ENCODE results near the gene INSIG2. TPM values are rescaled to one million over a fixed set of nuclear protein-coding genes. Genes with fewer than 3 reads are reported as not detected.

INSIG2 gene
- 12.0 TPM for total RNA-seq
- long read RNA-seq, transcript INSIG2-201 (6 exons, 2,590 nt): major isoform, 27 of 36 reads
- long read RNA-seq, partial matches to known transcripts: 0 of 36 reads
- long read RNA-seq, other reads (novel, unspliced or antisense): 8 of 36 reads

- ATAC-seq (peak; percentile 100), DNase-seq (peak; percentile 94)
- intact Hi-C loops (cut with micrococcal nuclease): no loop called here
These were observed at the start of gene INSIG2 for GRCh38 chr2:118088051-118089024. INSIG2 (plus strand) TSS chr2:118088471; CDS start chr2:118096557, 8,086 bp downstream.

DNA sequence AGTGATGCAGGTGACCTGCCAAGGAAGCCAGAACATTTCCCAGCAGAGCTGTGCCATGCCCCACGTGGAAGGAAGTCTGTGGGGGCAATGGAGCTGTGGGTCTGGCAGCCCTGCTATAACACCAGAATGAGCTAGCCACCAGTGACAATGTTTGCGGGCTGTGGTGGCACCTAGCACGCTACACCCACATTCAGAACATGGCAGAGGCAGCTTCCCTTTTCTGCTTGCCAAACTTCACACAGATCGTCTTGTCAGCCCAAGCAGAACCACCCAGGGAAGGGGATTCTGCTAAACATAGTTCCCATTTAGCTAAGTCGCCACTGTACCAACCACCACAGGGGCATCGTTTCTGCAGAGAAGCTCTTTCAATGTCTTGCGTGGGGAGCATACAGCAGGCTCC lies 47.4 kb upstream of the INSIG2 start:
- ATAC-seq (no peak), DNase-seq (no peak)
- intact Hi-C loops (cut with micrococcal nuclease): no loop called here

GRCh38 chr2:118044103-118044716 lies 44.1 kb upstream of the INSIG2 start:
- ATAC-seq (no peak), DNase-seq (no peak)
- intact Hi-C loops (cut with micrococcal nuclease): no loop called here

GRCh38 chr2:118044854-118045253 lies 43.4 kb upstream of the INSIG2 start:
- DNase-seq (no peak), ATAC-seq (no peak)
- intact Hi-C loops (cut with micrococcal nuclease): loop anchor here (5.0 kb wide), 1 partner anchor 817 kb away; no protein-coding TSS in a partner anchor

GRCh38 chr2:118045286-118045685 lies 43.0 kb upstream of the INSIG2 start:
- intact Hi-C loops (cut with micrococcal nuclease): loop anchor here (5.0 kb wide), 1 partner anchor 817 kb away; no protein-coding TSS in a partner anchor
- DNase-seq (no peak), ATAC-seq (no peak)

DNA sequence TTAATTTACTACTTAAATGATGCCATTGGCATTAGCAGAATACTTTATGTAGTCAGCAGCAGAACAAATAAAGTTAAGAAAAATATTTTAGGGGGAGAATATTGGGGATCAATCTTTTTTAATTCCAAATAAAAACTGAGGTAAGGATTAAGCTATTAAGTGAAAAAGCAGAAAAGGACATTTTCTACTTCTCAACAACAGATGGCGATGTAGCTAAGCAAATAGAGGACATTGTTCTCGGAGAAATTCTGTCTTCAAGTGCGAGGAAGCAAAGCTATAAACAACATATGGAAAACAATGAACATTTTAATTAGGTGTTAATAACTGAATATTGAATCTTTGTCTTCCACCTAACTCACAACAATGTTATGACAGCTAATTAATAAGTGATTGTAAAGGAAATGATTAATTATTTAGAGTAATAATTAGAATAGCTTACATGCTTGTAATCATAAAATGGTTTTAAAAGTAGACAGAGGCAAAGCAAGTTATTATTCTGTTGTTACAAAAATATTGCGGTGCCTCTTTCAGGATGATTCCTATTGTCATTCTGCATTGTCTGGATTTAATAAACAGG lies 41.5 kb upstream of the INSIG2 start:
- no peak for DNase-seq
- ATAC-seq: no peak

GRCh38 chr2:118047380-118047826 lies 40.9 kb upstream of the INSIG2 start:
- no peak for ATAC-seq
- intact Hi-C loops (cut with micrococcal nuclease): loop anchor here (5.0 kb wide), 1 partner anchor 815 kb away; no protein-coding TSS in a partner anchor
- DNase-seq: no peak

More for the DNA sequence above, 41.5 kb upstream of the INSIG2 start:
- intact Hi-C loops (cut with micrococcal nuclease): loop anchor here (5.0 kb wide), 1 partner anchor 816 kb away; no protein-coding TSS in a partner anchor

DNA sequence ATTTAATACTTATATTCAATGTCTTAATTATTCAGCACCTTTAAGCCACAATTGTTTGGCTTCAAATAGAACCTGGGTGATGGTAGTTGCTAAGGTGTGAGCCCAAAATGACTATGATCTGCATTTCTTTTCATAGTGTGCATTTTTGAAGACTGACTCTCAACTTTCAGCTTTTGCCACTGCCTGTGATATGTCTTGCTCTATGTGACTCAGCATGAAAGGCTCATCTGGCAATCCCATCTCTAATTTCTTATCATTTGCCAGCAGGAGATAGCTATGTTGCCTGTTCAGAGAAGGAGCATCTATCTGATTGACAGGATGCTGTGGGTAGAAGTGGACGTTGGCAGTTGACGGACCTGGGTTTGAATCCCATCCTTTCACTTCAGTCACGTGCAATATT lies 39.9 kb upstream of the INSIG2 start:
- ATAC-seq: no peak
- intact Hi-C loops (cut with micrococcal nuclease): loop anchor here (5.0 kb wide), 1 partner anchor 814 kb away; no protein-coding TSS in a partner anchor
- no peak for DNase-seq

DNA sequence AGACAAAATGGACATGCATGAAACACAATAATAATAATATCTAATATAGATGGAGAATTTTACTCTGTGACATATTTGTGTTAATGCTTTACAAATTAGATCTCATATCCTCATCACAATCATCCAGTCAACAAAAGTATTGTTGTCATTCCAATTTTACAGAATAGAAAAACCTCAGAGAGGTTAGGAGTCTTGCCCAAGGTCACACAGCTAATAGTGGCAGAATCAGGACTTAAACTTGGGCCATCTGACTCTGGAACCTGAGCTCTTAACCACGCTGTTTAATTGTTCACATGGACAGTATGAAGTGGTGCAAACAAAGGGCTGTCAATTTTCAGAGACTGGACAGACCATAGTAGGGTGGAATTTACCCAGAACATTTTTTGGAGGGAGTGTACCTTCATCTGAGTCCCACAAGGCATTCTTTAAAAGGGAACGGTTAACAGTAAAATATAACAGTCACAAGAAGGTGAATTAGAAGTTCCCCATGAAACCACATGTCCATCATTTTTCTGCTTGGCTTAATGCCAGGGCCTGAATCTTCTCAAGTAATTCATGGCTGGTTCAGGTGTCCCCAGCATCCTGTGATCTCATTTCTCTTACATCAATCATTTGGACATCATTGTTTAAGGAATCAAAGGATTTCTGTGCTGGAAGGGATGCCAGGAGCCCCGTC lies 39.0 kb upstream of the INSIG2 start:
- ATAC-seq: no peak
- no peak for DNase-seq
- intact Hi-C loops (cut with micrococcal nuclease): loop anchor here (5.0 kb wide), 1 partner anchor 813 kb away; no protein-coding TSS in a partner anchor

GRCh38 chr2:118049816-118050140 lies 38.5 kb upstream of the INSIG2 start:
- DNase-seq (no peak), ATAC-seq (no peak)
- intact Hi-C loops (cut with micrococcal nuclease): loop anchor here (5.0 kb wide), 1 partner anchor 813 kb away; no protein-coding TSS in a partner anchor

DNA sequence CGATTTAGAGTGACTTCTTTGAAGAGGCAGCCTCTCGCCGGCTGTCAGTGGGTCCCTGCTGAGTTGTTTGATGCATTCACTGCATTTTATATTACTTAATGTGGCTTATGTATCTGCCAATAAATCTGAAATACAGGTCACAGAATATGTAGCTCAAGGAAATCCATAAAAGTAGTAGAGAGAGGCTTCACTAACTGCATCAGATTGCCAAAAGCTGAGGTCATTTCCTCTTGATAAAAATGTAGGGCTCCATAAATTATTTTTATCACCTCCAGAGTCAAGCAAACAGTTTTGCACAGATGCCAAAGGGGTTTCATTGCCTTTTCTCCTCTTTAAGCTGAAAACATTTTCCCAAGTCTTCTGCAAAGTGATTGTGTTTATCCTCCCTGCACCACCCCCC lies 37.9 kb upstream of the INSIG2 start:
- intact Hi-C loops (cut with micrococcal nuclease): no loop called here
- no peak for ATAC-seq

GRCh38 chr2:118050974-118051373 lies 37.3 kb upstream of the INSIG2 start:
- DNase-seq: no peak
- intact Hi-C loops (cut with micrococcal nuclease): no loop called here
- no peak for ATAC-seq

More for the DNA sequence above, 37.9 kb upstream of the INSIG2 start:
- no peak for DNase-seq

GRCh38 chr2:118051826-118052358 lies 36.4 kb upstream of the INSIG2 start:
- intact Hi-C loops (cut with micrococcal nuclease): no loop called here
- DNase-seq (no peak), ATAC-seq (no peak)

GRCh38 chr2:118052474-118052873 lies 35.8 kb upstream of the INSIG2 start:
- intact Hi-C loops (cut with micrococcal nuclease): no loop called here
- ATAC-seq (no peak), DNase-seq (no peak)

- intact Hi-C loops (cut with micrococcal nuclease): no loop called here
- DNase-seq: no peak
- no peak for ATAC-seq
These were observed 34.6 kb upstream of the INSIG2 start for GRCh38 chr2:118053681-118054080.

GRCh38 chr2:118054213-118055008 lies 33.9 kb upstream of the INSIG2 start:
- intact Hi-C loops (cut with micrococcal nuclease): no loop called here
- ATAC-seq (no peak), DNase-seq (no peak)

- intact Hi-C loops (cut with micrococcal nuclease): no loop called here
- DNase-seq (no peak), ATAC-seq (no peak)
These were observed 32.6 kb upstream of the INSIG2 start for GRCh38 chr2:118055512-118056164.
